ENCODE measurements around the gene MZF1. TPM values are rescaled to one million over a fixed set of nuclear protein-coding genes. Genes with fewer than 3 reads are reported as not detected.

MZF1 gene
- total and polyA plus RNA-seq, 9 of the 15 experiments (the other 6 are each of a cell fraction or from before 2014, with no cell fraction given): 0.31 to 29.3 (median 11.5) TPM

DNA sequence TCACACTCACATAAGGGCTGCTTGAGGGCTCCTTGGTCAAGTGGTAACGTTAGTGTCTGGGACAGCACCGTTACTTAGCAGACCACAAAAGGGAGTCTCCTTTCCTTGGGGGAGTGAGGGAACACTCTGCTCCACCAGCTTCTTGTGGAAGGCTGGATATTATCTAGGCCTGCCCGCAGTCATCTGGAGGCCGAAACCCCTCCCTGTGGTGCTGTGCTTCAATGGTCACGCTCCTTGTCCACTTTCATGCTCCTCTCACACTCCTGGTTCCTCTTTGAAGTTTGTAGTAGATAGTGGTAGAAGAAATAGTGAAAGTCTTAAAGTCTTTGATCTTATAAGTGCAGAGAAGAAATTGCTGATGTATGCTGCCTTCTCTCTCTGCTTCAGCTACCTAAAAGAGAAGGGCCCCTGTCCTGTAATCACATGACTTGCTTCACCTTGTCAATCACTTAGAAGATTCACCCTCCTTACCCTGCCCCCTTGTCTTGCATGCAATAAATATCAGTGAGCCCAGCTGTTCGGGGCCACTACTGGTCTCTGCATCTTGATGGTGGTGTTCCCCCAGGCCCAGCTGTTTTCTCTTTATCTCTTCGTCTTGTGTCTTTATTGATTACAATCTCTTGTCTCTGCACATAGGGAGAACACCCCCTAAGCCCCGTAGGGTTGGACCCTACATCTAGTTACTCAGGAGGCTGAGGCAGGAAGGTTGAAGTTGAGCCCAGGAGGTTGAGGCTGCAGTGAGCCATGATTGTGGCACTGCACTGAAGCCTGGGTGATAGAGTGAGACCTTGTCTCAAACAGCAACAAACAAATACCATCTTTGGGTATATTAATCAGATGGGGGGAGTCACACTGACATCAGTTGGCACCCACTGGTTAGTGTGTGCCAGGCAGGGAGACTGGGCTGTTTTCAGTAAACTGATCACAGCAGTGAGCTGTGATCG lies 11.6 kb upstream of the MZF1 start (continued):
- TF ChIP-seq, protein P1, sequence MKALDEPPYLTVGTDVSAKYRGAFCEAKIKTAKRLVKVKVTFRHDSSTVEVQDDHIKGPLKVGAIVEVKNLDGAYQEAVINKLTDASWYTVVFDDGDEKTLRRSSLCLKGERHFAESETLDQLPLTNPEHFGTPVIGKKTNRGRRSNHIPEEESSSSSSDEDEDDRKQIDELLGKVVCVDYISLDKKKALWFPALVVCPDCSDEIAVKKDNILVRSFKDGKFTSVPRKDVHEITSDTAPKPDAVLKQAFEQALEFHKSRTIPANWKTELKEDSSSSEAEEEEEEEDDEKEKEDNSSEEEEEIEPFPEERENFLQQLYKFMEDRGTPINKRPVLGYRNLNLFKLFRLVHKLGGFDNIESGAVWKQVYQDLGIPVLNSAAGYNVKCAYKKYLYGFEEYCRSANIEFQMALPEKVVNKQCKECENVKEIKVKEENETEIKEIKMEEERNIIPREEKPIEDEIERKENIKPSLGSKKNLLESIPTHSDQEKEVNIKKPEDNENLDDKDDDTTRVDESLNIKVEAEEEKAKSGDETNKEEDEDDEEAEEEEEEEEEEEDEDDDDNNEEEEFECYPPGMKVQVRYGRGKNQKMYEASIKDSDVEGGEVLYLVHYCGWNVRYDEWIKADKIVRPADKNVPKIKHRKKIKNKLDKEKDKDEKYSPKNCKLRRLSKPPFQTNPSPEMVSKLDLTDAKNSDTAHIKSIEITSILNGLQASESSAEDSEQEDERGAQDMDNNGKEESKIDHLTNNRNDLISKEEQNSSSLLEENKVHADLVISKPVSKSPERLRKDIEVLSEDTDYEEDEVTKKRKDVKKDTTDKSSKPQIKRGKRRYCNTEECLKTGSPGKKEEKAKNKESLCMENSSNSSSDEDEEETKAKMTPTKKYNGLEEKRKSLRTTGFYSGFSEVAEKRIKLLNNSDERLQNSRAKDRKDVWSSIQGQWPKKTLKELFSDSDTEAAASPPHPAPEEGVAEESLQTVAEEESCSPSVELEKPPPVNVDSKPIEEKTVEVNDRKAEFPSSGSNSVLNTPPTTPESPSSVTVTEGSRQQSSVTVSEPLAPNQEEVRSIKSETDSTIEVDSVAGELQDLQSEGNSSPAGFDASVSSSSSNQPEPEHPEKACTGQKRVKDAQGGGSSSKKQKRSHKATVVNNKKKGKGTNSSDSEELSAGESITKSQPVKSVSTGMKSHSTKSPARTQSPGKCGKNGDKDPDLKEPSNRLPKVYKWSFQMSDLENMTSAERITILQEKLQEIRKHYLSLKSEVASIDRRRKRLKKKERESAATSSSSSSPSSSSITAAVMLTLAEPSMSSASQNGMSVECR (CRISPR knock-in tag; IDR thresholded peaks at IDR 0.05): 0 out of 2 replicates have a peak, but pooled peaks have one; percentile 31
- peak; percentile 61; the same call in 1 of the 2 replicates for TF ChIP-seq GATA2 (CRISPR knock-in tag; IDR thresholded peaks at IDR 0.05)
- TF ChIP-seq THRAP3 (IDR thresholded peaks at IDR 0.05; ENCODE audit: borderline replicate concordance): no peak
- TF ChIP-seq, protein P2, sequence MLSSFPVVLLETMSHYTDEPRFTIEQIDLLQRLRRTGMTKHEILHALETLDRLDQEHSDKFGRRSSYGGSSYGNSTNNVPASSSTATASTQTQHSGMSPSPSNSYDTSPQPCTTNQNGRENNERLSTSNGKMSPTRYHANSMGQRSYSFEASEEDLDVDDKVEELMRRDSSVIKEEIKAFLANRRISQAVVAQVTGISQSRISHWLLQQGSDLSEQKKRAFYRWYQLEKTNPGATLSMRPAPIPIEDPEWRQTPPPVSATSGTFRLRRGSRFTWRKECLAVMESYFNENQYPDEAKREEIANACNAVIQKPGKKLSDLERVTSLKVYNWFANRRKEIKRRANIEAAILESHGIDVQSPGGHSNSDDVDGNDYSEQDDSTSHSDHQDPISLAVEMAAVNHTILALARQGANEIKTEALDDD (IDR thresholded peaks at IDR 0.05): peak; percentile 97
- peak; percentile 37 for TF ChIP-seq HDAC3 (IDR thresholded peaks at IDR 0.05; ENCODE audit: borderline replicate concordance, partially characterized antibody)
- peak; percentile 82 for TF ChIP-seq TEAD4 (IDR thresholded peaks at IDR 0.05; ENCODE audit: low read length)
- TF ChIP-seq TEAD4 (CRISPR knock-in tag; IDR thresholded peaks at IDR 0.05; ENCODE audit: borderline replicate concordance): no peak
- no peak for TF ChIP-seq ZNF699 (CRISPR knock-in tag; IDR thresholded peaks at IDR 0.05; ENCODE audit: insufficient replicate concordance)
- TF ChIP-seq ETV6 (IDR thresholded peaks at IDR 0.05; ENCODE audit: borderline replicate concordance in 1 of 2, low read depth in 2 of 2, low read length in 1 of 2): peak in 1 of 2 experiments; percentile 64; a peak in 2 of 4 replicates
- no peak for TF ChIP-seq ETV6 (CRISPR knock-in tag; IDR thresholded peaks at IDR 0.05; ENCODE audit: borderline replicate concordance)
- no peak for TF ChIP-seq ARHGAP35 (IDR thresholded peaks at IDR 0.05; ENCODE audit: partially characterized antibody)
- TF ChIP-seq ZNF140 (CRISPR knock-in tag; IDR thresholded peaks at IDR 0.05): no peak
- TF ChIP-seq KLF16 (IDR thresholded peaks at IDR 0.05): peak; percentile 91
- TF ChIP-seq RAD21 (CRISPR knock-in tag; conservative IDR thresholded peaks at IDR 0.05 in 1 of 2, IDR thresholded peaks at IDR 0.05 in 1 of 2): peak in 1 of 2 experiments; percentile 25; a peak in 1 of 4 replicates
- TF ChIP-seq SMAD2 (IDR thresholded peaks at IDR 0.05; ENCODE audit: low read depth, low read length): no peak
- TF ChIP-seq NFXL1 (CRISPR knock-in tag; IDR thresholded peaks at IDR 0.05): no peak
- TF ChIP-seq NR3C1 (CRISPR knock-in tag; IDR thresholded peaks at IDR 0.05): no peak
- TF ChIP-seq DPF2 (IDR thresholded peaks at IDR 0.05): peak; percentile 74
- peak; percentile 44; the same call in 1 of the 2 replicates for TF ChIP-seq HDAC2 (IDR thresholded peaks at IDR 0.05)
- TF ChIP-seq ZNF830 (CRISPR knock-in tag; IDR thresholded peaks at IDR 0.05): no peak
- no peak for TF ChIP-seq NR1H2 (CRISPR knock-in tag; IDR thresholded peaks at IDR 0.05)
- no peak for TF ChIP-seq ZNF780A (CRISPR knock-in tag; IDR thresholded peaks at IDR 0.05)
- TF ChIP-seq SIN3A (IDR thresholded peaks at IDR 0.05; ENCODE audit: borderline replicate concordance in 2 of 2, control insufficient read depth in 1 of 2, low read depth in 2 of 2, low read length in 2 of 2): peak; percentile 15 to 34; a peak in 2 of 4 replicates
- TF ChIP-seq ILK (tag; IDR thresholded peaks at IDR 0.05; ENCODE audit: borderline replicate concordance, low read depth): no peak

Data from K562 (cell line).